GM18867 (cell line): ENCODE data around the gene BNIP3.

Experiments used
- ATAC-seq: cut with Tn5 transposase; IDR thresholded peaks from one replicate; pipeline ENCODE4 v1.9.1; 2021; ENCODE audit warnings: mild to moderate bottlenecking, moderate library complexity; ENCODE audit not compliant: unreplicated experiment

Gene BNIP3

GRCh38 chr10:131979821-131980270, 1.9 kb downstream of the BNIP3 start:
- ATAC-seq: no peak

- ATAC-seq: no peak
These were observed 2.4 kb downstream of the BNIP3 start for GRCh38 chr10:131979336-131979735.

GRCh38 chr10:131978851-131979250, 2.9 kb downstream of the BNIP3 start:
- ATAC-seq: no peak

GRCh38 chr10:131978366-131978765, 3.4 kb downstream of the BNIP3 start:
- no peak for ATAC-seq

- no peak for ATAC-seq
These were observed 4.2 kb downstream of the BNIP3 start for GRCh38 chr10:131977323-131978096.

- ATAC-seq: no peak
These were observed 5.9 kb downstream of the BNIP3 start for GRCh38 chr10:131975796-131976195.

- ATAC-seq: no peak
These were observed 6.7 kb downstream of the BNIP3 start for GRCh38 chr10:131975003-131975402.

- no peak for ATAC-seq
These were observed 7.5 kb downstream of the BNIP3 start for GRCh38 chr10:131974034-131974817.

- ATAC-seq: no peak
These were observed 8.4 kb downstream of the BNIP3 start for GRCh38 chr10:131973160-131973951.

GRCh38 chr10:131972474-131973071, 9.2 kb downstream of the BNIP3 start:
- no peak for ATAC-seq

GRCh38 chr10:131971591-131971990, 10.1 kb downstream of the BNIP3 start:
- no peak for ATAC-seq

GRCh38 chr10:131970946-131971345, 10.8 kb downstream of the BNIP3 start:
- ATAC-seq: no peak

- ATAC-seq: no peak
These were observed 12.8 kb downstream of the BNIP3 start for GRCh38 chr10:131968949-131969348.

- ATAC-seq: no peak
These were observed 17.4 kb downstream of the BNIP3 start for GRCh38 chr10:131964298-131964697.

- ATAC-seq: no peak
These were observed 17.9 kb downstream of the BNIP3 start for GRCh38 chr10:131963811-131964210.

GRCh38 chr10:131963350-131963749, 18.4 kb downstream of the BNIP3 start:
- no peak for ATAC-seq

- no peak for ATAC-seq
These were observed 19.7 kb downstream of the BNIP3 start for GRCh38 chr10:131961777-131962662.

- ATAC-seq: no peak
These were observed 20.5 kb downstream of the BNIP3 start for GRCh38 chr10:131961047-131961776.

- ATAC-seq: no peak
These were observed 21.1 kb downstream of the BNIP3 start for GRCh38 chr10:131960631-131961046.
